ENCODE measurements around the gene RPL28.

RPL28 gene

GRCh38 chr19:55368701-55369563 lies 16.8 kb upstream of the RPL28 start:
- DNase-seq (ENCODE audit: low read depth) = no peak
- no peak for TF ChIP-seq CTCF (IDR thresholded peaks at IDR 0.05; ENCODE audit: insufficient read depth, low read depth, low read length, missing control alignments)
- H3K4me3 ChIP-seq (ENCODE audit: low read depth, low read length) = no peak overlapping the region

- H3K4me3 ChIP-seq (ENCODE audit: low read depth, low read length) = no peak overlapping the region
- no peak for DNase-seq (ENCODE audit: low read depth)
- no peak for TF ChIP-seq CTCF (IDR thresholded peaks at IDR 0.05; ENCODE audit: insufficient read depth, low read depth, low read length, missing control alignments)
Measured at GRCh38 chr19:55369653-55370304, 16.0 kb upstream of the RPL28 start.

GRCh38 chr19:55370305-55370988 lies 15.3 kb upstream of the RPL28 start, which contains the start of gene IL11:
Gene IL11 (minus strand): TSS chr19:55370463. CDS start chr19:55370310, 153 bp downstream.
- no peak for DNase-seq (ENCODE audit: low read depth)

GRCh38 chr19:55372316-55373081 lies 13.2 kb upstream of the RPL28 start:
- no peak for TF ChIP-seq CTCF (IDR thresholded peaks at IDR 0.05; ENCODE audit: insufficient read depth, low read depth, low read length, missing control alignments)
- no peak overlapping the region for H3K4me3 ChIP-seq (ENCODE audit: low read depth, low read length)
- DNase-seq (ENCODE audit: low read depth) = no peak

More at GRCh38 chr19:55370305-55370988, 15.3 kb upstream of the RPL28 start, which contains the start of gene IL11:
- TF ChIP-seq CTCF (IDR thresholded peaks at IDR 0.05; ENCODE audit: insufficient read depth, low read depth, low read length, missing control alignments) = no peak
- H3K4me3 ChIP-seq (ENCODE audit: low read depth, low read length) = no peak within 1 kb of the TSS

GRCh38 chr19:55373306-55373992 lies 12.3 kb upstream of the RPL28 start:
- no peak for TF ChIP-seq CTCF (IDR thresholded peaks at IDR 0.05; ENCODE audit: insufficient read depth, low read depth, low read length, missing control alignments)
- no peak overlapping the region for H3K4me3 ChIP-seq (ENCODE audit: low read depth, low read length)
- no peak for DNase-seq (ENCODE audit: low read depth)
